Coronary artery (tissue), 2 donors: ENCODE measurements around the gene LRRC4C.
A peak's percentile ranks its signal among the peaks of the same experiment; 100 is the strongest.

Experiments
- DNase-seq: peaks from one replicate; pipeline ENCODE4 v3.0.0-alpha.2; 2017; ENCODE audit warnings: low spot score
- H3K27ac ChIP-seq, 2 donors: fragments of 200-600 bp; sonication (generic); one replicate each; pipeline ENCODE4 v1.5.1; 2016 to 2019
- H3K4me3 ChIP-seq: fragments of 200-600 bp; sonication (generic); 2 replicates; pipeline ENCODE4 v1.5.1; 2016; ENCODE audit warnings: mild to moderate bottlenecking, moderate library complexity
- TF ChIP-seq, protein P1 (sequence below): fragments of 200-600 bp; sonication (generic); IDR thresholded peaks from one replicate; pipeline ENCODE4 v1.5.1; 2019; ENCODE audit warnings: antibody characterized with exemption

The LRRC4C gene

DNA sequence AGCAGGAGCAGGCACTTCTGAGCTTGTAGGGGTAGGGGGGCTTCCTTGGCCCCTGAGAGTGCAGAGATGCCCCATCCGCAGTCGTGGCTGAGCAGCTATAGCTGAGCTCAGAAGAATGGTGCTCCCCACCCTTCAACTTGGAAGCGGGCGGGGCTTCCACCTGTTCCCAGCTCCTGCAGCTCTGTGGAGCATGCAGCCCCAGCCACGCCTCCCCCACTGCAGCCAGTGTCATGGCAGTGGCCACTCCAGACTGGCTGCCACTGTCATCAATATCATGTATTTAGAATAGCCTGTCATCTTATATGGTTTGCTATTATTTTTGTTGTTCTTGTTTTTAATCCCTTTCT lies 213.1 kb downstream of the LRRC4C start:
- no peak overlapping the region for H3K4me3 ChIP-seq
- no peak overlapping the region for H3K27ac ChIP-seq
- TF ChIP-seq, protein P1, sequence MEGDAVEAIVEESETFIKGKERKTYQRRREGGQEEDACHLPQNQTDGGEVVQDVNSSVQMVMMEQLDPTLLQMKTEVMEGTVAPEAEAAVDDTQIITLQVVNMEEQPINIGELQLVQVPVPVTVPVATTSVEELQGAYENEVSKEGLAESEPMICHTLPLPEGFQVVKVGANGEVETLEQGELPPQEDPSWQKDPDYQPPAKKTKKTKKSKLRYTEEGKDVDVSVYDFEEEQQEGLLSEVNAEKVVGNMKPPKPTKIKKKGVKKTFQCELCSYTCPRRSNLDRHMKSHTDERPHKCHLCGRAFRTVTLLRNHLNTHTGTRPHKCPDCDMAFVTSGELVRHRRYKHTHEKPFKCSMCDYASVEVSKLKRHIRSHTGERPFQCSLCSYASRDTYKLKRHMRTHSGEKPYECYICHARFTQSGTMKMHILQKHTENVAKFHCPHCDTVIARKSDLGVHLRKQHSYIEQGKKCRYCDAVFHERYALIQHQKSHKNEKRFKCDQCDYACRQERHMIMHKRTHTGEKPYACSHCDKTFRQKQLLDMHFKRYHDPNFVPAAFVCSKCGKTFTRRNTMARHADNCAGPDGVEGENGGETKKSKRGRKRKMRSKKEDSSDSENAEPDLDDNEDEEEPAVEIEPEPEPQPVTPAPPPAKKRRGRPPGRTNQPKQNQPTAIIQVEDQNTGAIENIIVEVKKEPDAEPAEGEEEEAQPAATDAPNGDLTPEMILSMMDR: no peak
- DNase-seq: no peak

DNA sequence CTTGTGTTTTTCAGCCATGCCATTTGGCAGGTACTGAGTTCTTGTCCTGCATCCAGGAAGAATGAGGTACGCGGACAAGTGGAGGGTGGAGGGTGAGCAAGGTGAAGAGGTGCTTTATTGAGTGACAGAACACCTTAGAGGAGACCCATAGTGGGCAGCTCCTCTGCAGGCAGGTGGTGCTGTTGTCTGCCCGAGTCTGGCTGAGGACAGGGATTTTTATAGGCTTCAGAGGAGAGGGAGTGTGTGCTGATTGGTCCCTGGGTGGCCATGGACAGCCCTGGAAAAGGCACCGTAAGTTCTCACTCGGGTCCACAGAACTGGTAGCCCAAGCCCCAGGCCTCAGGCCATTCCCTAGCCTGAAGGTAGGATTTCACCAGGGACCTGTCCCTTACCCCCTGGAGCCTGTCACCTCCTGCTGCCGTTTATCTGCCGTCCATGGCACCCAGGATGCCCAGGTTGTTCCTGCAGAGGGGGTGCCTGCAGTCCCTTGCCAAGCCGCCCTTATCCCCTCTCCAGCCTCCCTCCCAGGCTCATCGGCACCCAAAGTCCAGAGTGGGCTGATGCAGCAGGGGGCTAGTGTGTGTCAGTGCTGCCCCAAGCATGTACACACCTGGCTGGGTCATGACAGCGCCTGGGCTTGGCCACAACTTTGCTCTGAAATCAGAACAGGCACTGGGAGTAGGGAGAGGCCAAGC lies 213.6 kb downstream of the LRRC4C start:
- Histone ChIP-seq H3K27ac (no peak overlapping the region), H3K4me3 (no peak overlapping the region)
- TF ChIP-seq, protein P1: no peak
- peak; percentile 69 for DNase-seq

DNA sequence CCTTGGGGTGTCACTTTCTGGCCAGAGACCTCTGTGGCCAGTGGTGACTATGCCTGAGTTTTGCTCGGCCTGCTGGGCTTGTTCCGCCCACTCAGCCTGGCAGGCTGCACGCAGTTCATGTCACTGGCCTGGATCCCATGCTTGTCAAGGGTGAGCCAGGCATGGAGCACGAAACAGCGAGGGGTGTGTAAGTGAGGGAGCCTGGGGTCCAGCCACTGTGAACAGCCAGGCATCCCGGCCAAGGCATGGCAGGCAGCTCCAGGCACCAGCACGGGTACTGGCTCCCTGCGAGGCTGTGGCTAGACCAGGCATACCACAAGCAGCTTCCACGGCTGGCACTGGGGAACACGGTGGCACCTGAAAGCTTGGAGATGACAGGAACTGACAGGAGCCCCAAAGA lies 214.3 kb downstream of the LRRC4C start:
- Histone ChIP-seq H3K4me3 (no peak overlapping the region), H3K27ac (no peak overlapping the region)
- DNase-seq: peak; percentile 62
- TF ChIP-seq, protein P1: no peak

DNA sequence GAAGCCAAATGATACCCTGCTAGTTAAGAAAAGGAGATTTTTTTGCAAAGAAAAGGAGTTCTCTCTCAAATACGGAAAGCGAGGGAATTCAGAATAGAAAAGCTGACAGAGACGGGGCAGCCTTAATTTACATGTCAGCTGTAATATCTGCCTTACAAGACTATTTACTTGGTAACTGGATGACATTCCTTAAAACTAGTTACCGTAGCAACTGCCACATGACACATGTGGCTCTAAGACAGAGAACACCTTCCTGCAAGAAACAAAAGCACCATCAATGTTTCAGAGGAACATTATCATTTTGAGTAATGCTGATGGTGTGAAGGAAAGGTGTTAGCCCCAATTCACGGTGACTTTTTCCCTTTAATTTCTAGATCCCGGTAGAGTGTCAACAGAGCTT lies 222.1 kb downstream of the LRRC4C start:
- DNase-seq: no peak
- TF ChIP-seq, protein P1: no peak
- no peak overlapping the region for H3K4me3 ChIP-seq

DNA sequence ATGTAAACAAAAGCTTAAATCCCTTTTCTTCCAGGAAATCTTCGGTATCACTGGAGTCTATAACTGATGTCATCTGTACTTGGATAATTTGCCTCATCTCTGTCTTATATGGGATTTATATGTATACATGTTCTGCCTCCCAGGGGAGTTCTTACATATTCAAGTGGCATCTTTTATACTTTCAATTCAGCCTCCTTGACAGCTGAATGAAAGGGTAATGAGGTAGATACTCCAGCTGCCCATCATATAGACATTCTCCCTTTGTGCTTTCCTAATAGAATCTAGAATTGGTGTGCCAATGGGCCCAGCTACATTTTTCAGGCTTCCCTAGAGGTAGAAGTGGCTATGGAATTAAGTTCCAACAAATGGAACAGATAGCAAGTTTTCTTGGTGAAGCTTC lies 223.8 kb downstream of the LRRC4C start:
- no peak overlapping the region for H3K27ac ChIP-seq
- TF ChIP-seq, protein P1: no peak
- H3K4me3 ChIP-seq: no peak overlapping the region
- no peak for DNase-seq

More for the DNA sequence above, 222.1 kb downstream of the LRRC4C start:
- no peak overlapping the region for H3K27ac ChIP-seq

DNA sequence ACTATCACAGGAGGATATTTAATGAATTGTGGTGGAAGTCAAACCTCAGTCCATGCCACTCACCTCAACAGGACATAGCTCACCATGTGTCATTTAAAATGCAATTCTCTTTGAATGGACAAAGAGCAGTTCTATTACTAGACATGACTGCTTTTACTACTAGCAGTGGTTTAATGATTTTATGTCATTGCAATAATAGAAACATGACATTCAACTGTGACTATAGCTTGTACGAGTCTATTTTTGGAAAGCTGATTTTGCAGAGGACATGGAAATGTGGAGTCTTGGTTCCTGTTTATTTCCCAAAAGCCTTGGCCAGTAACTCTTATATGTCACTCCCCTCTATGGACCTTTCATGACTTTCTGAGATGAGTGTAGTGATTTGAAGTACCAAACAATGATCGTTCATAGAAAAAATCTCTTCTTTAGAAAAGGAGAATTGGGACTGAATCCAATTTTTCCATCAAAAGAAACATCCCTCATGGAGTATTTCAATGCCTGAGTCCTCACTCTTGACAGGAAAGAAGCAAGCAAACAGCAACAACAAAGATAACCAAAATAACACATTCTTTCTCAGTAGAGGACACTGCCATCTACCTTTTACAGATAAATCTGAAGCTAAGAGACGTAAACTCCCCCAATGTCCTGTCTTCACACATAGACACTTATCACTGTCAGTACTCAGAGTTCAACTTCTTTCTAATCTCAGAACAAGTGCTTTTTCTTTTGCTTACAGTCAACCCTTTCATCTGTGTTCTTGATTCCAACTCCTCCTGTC lies 233.4 kb downstream of the LRRC4C start:
- Histone ChIP-seq H3K27ac (no peak overlapping the region), H3K4me3 (no peak overlapping the region)
- no peak for DNase-seq
- TF ChIP-seq, protein P1: no peak

DNA sequence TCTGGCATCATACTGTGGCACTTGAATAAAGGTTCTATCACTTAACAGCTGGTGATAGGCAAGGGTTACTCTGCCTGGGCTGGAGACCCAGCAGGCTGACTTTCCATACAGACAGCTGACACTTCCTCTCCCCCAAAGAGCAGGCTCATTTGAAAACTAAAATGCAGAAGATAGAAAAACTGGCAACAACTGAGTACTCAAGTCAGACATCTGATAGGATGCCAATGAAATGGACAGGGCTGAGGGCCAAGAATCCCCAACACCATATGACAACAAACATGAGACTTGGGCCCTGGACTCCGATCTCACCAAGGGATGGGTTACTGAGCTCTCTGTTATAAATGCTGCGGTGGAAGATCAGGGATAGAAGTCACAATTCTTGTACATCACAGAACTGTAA lies 237.2 kb downstream of the LRRC4C start:
- no peak for DNase-seq
- Histone ChIP-seq H3K4me3 (no peak overlapping the region), H3K27ac (no peak overlapping the region)
- TF ChIP-seq, protein P1: no peak
